Stimulated activated CD8-positive, alpha-beta memory T cell treated with anti-CD3 and anti-CD28 coated beads, Interleukin-12 subunit alpha, Interleukin-12 subunit beta, amount 100 ng/mL, for 1 hour (primary cell): ENCODE results near the gene ZBTB7A.
A peak's percentile ranks its signal among the peaks of the same experiment; 100 is the strongest.

Experiments used
- DNase-seq: peaks from one replicate; pipeline ENCODE4 v3.0.0-alpha.2; 2020; ENCODE audit warnings: low read depth

Gene ZBTB7A

DNA sequence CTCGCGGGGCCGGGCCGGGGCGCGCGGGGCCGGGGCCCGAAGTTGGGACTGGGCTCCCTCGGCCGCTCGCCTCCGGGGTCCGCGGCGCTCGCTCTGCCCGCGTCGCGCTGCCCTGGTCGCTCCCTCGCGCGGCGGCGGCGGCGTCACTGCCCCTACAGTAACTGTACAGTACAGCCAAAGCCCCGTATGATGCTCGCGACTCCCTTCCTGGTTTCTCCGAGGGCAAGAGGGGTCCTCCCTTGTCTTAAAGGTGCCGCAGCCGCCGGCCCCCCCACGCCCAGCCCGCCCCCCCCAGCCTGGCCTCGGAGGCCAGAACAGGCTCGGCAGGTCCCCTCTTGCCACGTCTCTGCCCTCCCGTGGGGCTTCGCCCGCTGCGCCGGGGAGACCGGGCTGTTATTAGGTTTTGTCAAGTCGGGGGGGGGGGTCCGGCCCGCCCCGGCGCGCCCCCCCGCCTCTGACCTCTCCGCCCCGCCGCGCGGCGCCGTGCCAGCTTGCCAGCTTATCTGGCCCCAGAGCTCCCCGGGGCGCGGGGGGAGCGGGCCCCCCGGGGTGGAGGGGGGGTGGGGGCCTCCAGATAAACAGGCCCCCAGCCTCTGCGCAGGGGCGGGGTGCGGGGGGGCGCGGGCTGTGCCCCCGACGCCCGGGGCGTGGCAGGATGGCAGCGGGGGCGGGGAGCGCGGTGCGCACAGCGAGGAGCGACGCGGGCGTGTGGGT, at the start of gene ZBTB7A:
Gene ZBTB7A, minus strand, starts transcription at position 218 of the 714 bp plus-strand sequence. CDS start 11,667 bp downstream, outside the sequence.
- peak; percentile 68 for DNase-seq

- DNase-seq: no peak
These were observed 49.2 kb upstream of the ZBTB7A start for GRCh38 chr19:4115818-4116385.

DNA sequence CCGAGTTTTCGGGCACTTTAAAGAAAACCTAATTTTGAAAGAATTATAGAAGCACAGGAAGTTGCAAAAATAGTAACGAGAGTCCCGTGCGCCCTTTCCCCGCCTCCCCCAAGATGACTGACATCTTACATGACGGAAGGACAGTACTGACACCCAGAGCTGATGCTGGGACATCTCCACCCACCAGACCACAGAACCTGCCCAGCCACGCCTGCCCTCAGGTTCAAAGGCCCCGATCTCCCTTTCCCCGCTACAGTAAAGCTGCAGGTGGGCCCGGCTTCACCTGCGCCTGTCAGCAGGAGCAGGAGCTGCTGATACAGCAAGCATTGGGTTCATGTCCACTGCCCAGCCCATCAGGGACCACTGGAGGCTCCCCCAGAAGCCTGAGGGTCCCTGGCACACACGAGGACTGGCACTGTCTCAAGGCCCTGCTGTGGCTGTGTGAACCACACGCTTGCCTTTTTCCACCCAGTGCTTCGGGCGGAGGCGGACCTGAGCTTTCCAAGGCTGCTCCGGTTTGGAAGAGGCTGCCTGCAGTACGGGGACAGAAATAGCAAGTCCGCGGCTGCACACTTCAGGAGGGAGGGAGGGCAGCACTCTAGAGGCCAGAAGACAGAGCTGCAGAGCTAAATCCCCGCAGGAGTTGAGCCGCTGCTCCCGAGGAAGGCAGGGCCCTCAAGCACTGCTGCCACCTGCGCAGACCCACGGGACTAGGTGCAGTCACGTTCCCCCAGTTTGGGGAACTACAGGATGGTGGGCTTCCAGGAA, 48.5 kb upstream of the ZBTB7A start:
- peak; percentile 52 for DNase-seq

GRCh38 chr19:4114181-4114580, 47.5 kb upstream of the ZBTB7A start:
- no peak for DNase-seq

GRCh38 chr19:4113398-4114088, 46.8 kb upstream of the ZBTB7A start:
- no peak for DNase-seq

DNA sequence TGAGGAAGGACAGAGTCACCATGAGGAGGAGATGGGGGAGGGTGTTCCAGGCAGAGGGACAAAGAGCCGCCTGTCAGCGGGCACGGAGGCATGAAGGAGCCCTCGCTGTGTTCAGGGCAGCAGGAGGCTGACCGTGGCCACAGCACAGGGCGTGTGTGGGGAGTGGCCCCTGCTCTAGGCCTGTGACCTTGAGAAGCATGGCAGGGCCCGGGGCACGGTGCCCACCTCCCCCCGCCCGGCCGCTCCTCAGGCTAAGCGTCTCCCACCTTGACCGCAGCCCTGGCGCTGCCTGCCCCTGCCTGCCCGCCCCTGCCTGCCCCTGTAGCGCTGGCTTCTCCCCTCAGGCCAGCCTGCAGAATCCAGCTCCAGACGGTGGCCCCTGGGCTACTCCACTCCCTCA, 45.7 kb upstream of the ZBTB7A start:
- DNase-seq: no peak

DNA sequence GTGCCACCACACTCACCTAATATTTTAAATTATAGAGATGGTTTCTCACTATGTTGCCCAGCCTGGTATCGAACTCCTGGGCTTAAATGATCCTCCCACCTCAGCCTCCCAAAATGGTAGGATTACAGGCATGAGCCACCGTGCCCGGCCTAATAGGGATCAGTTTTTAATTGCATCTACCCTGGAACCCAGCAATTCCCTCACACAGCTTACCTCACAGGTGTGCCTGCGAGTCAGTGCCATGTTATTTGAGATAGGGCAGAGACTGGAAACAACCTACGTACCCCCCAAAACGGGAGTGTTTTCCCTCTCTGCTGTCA, 42.9 kb upstream of the ZBTB7A start:
- no peak for DNase-seq

DNA sequence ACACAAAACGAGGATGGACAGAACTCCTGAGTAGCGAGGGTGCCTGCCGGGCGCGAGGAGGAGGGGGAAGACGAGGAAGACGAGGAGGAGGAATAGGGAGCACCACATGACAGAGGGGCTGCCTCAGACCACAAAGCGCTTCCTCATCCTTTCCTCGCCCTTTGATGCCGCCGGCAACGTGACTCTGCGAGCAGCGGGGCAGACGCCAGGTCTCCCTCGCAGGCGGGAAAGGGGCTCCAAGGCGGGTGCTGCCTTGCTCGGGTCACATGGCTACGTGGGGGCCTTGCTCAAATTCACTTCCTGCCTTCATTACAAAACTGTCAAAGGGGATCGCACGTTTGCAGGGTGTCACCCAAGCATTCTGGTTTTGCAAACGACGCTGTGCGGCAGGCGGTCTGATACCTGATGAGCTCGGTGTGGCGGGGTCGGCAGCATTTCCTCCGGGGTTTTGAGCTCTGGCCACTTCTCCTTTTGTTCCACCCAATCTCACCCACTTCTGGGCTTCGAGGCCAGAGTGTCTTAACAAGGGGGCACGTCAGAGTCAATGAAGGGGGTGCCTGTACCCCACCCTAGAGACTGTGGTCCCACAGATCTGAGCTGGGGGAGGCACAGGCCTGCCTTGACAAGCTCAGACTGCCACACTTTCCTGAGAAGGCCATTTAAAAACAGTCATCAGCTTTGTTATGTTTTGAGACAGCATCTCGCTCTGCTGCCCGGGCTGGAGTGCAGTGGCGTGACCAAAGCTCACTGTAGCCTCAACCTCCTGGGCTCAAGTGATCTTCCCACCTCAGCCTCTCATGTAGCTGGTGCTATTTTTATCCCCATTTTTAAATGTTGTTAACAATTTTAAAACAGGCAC, 42.3 kb upstream of the ZBTB7A start:
- DNase-seq: peak; percentile 59

- no peak for DNase-seq
These were observed 36.4 kb upstream of the ZBTB7A start for GRCh38 chr19:4103080-4103433.

GRCh38 chr19:4102339-4103079, 35.8 kb upstream of the ZBTB7A start:
- no peak for DNase-seq

GRCh38 chr19:4101496-4101770, 34.7 kb upstream of the ZBTB7A start:
- no peak for DNase-seq

DNA sequence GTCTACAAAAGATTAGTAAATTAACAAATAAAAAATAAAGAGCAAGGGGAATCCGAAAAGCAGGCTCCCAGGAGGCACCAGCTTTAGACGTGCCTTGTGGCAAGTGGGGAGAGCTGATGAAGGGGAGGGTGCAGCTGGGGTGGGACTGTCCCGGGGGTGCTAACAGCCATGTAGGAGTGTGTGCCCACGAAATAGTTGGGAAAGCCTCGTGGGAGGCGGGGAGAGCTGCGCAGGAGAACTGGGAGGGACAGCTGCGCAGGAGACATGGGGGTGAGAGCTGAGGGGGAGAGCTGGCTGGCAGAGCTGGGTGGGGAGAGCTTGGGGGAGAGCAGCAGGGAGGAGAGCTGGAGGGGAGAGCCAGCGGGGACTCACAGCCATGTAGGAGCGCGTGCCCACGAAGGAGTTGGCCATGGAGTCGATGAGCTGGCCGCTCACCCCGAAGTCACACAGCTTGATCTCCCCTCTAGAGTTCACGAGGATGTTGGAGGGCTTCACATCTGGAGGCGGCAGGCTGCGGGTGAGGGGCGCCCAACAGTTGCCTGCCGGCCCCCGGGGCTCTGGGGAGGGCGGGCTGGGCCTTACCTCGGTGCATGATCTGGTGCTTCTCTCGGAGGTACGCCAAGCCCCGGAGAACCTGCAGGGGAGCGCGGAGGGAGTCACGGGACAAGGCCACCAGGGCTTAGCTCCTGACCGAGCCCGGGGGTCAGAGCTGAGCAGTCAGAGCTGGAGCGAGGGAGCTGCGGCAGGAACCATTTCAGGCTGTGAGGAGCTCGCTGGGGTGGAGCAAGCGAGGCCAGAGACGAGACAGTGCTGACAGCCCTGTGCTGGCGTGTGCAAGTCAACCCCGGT, 34.2 kb upstream of the ZBTB7A start:
- DNase-seq: no peak

DNA sequence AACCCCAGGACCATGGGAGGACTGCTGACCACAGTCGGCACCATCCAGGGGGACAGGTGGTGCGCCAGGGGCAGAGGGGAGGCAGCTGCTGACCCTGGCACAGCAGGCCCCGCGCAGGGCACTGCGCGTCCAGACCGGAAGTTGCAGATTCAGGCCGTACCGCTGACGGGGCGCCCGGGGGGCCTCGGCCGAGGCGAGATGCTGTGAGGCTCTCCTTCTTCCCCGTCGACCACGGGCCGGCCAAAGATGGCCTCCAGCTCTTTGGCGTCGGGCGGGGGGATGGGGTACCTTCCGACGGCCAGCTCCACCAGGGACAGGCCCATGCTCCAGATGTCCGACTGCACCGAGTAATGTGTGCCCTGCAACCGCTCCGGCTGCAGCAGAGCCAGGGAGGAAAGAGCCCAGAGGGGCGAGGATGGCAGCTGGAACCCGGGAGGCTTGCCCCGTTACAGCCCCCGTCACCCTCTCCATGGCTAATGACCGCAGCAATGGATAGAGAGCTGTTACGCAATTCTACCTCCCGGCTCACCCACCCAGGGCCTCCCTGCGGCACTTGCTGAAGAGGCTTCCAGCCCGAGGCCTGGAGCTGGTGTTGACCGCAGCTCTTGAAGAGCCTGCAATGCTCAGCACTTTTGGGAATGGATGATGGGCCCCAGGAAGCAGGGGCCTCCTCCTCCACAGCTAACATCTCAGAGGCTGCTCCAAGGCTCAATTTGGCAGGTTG, 32.5 kb upstream of the ZBTB7A start:
- no peak for DNase-seq

- no peak for DNase-seq
These were observed 31.8 kb upstream of the ZBTB7A start for GRCh38 chr19:4098493-4098892.

DNA sequence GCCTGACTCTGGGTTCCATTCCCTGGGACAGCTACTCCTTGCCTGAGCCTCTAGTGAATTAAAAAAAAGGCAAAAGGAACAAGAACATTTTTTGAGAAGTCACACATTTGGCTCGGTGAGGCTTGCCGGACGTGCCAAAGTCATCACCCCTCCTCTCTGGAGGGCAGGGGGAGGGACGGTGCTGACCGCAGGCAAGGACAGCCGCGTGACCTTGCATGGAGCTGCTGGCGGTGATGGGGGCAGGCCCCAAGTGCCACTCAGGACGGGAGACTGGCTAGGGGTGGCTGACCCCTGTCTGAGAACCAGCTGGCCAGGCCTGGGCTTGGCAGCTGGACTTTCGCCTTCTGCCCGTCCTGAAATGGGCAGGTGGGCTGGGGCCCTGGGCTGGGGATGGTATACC, 30.8 kb upstream of the ZBTB7A start:
- DNase-seq: no peak

GRCh38 chr19:4096049-4096892, 29.6 kb upstream of the ZBTB7A start:
- DNase-seq: no peak

- DNase-seq: no peak
These were observed 28.8 kb upstream of the ZBTB7A start for GRCh38 chr19:4095488-4095844.

DNA sequence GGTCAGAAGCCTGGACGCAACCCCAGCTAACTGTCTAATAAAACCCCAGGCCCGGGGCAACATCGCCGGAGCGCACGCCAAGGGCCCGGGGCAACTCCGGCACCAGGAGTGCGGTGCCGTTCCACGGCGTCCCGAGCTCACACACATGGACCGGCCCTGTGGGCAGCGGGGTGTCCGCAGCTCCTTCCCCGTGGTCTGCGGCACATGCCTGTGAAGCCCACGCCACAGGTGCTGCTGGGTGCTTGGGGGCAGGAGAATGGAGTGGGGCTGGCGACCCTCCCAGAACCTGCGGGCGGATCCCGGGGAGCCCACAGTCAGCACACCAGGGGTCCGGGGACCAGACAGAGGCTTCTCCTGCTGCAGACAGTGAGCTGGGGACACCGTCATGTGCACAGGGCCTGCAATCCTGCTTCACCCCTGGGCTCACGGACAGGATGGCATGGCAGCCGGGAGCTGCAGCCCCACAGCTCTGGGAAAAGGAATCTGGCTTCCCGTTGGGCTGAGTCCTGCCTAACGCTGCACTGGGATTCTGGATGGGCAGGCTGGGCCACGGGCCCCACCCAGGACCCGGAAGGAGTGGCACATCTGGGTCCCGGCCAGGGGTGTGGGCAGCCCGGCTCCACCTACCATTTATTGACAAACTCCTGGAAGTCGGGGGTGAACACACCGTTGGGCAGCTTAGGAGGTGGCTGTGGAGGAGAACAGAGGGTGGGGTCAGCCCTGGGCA, 28.2 kb upstream of the ZBTB7A start:
- DNase-seq: no peak
